HCT116 (cell line): ENCODE results near the gene SPDL1. TPM values are rescaled to one million over a fixed set of nuclear protein-coding genes. Genes with fewer than 3 reads are reported as not detected.

Experiments
- ATAC-seq: fragments of 200-7000 bp; cut with Tn5 transposase; 2 replicates; pipeline ENCODE4 v1.9.1; 2020; ENCODE audit warnings: mild to moderate bottlenecking, moderate library complexity
- BruUV-seq: library from RNA; stranded (reverse); fragments of 400-500 nt; replicated peaks from 2 replicates; lab custom pipeline; 2021; lab: Mats Ljungman, UMichigan
- CTCF ChIA-PET: fragments of 300-600 bp; sonication (Branson Sonifier 250); formaldehyde crosslinking; loops from one replicate; lab custom pipeline; 2021; ENCODE audit warnings: antibody characterized with exemption; lab: Charles Lee
- POLR2A ChIA-PET: fragments of 300-600, 350-600 bp; sonication (Branson Sonifier 250); formaldehyde crosslinking; loops from one replicate; lab custom pipeline; 2021; ENCODE audit warnings: antibody characterized with exemption; lab: Charles Lee
- RAD21 ChIA-PET, 2 experiments: fragments of 300-600 bp; sonication (Branson Sonifier 250); formaldehyde crosslinking; loops; one replicate each; lab custom pipeline; 2023; ENCODE audit warnings: low total read pairs in 2 of 2; ENCODE audit not compliant: uncharacterized antibody in 2 of 2, unreplicated experiment in 2 of 2, low non-redundant PET in 1 of 2; lab: Charles Lee
- DNase-seq: peaks from one replicate; pipeline ENCODE4 v3.0.0-alpha.2; 2010; ENCODE audit warnings: low read depth, low spot score
- H2AFZ ChIP-seq: fragments of 200-600 bp; shearing (Covaris generic), sonication (generic); 2 replicates; pipeline ENCODE4 v1.6.1; 2017; ENCODE audit warnings: low read depth, mixed run types, mixed read lengths, antibody characterized with exemption, low read length; ENCODE audit not compliant: poor library complexity, severe bottlenecking
- H3K27ac ChIP-seq: 2 replicates; pipeline ENCODE4 v1.5.1; 2012; ENCODE audit warnings: low read depth, low read length
- H3K27me3 ChIP-seq: fragments of 200-600 bp; sonication (generic); 2 replicates; pipeline ENCODE4 v1.6.1; 2016; ENCODE audit warnings: mixed run types, low read length, mixed read lengths; ENCODE audit not compliant: insufficient read depth
- H3K36me3 ChIP-seq, 2 experiments: fragments of 200-500 bp in 1 of 2; fragments of 200-600 bp in 1 of 2; sonication (Bioruptor generic) in 1 of 2; sonication (generic) in 1 of 2; 2 replicates each; pipeline versions ENCODE4 v1.5.1 to v1.6.1; 2014 to 2016; ENCODE audit warnings: low read length in 2 of 2, inconsistent platforms in 1 of 2, mixed read lengths in 1 of 2, mixed run types in 1 of 2; ENCODE audit not compliant: insufficient read depth in 2 of 2, control insufficient read depth in 1 of 2
- H3K4me1 ChIP-seq, 2 experiments: fragments of 200-600 bp in 1 of 2; sonication (generic) in 1 of 2; 2 replicates each; pipeline versions ENCODE4 v1.5.1 to v1.6.1; 2012 to 2017; ENCODE audit warnings: low read length in 2 of 2, inconsistent platforms in 1 of 2, mild to moderate bottlenecking in 1 of 2, mixed read lengths in 1 of 2, mixed run types in 1 of 2, moderate library complexity in 1 of 2; ENCODE audit not compliant: insufficient read depth in 2 of 2, control insufficient read depth in 1 of 2
- H3K4me2 ChIP-seq: fragments of 200-600 bp; sonication (generic); 2 replicates; pipeline ENCODE4 v1.6.1; 2017; ENCODE audit warnings: mixed run types, low read length, mixed read lengths
- H3K4me3 ChIP-seq, 2 experiments: fragments of 200-600 bp in 1 of 2; sonication (generic) in 1 of 2; replicated peaks in 1 of 2; 2 replicates each; pipeline ENCODE4 v1.5.1; 2011 to 2016; ENCODE audit warnings: low read length in 2 of 2, control low read depth in 1 of 2, low read depth in 1 of 2, mild to moderate bottlenecking in 1 of 2, mixed read lengths in 1 of 2, mixed run types in 1 of 2
- H3K79me2 ChIP-seq: fragments of 200-600 bp; sonication (generic); 2 replicates; pipeline ENCODE4 v1.6.1; 2017; ENCODE audit warnings: mild to moderate bottlenecking, mixed run types, low read length, moderate library complexity, mixed read lengths; ENCODE audit not compliant: insufficient read depth
- H3K9ac ChIP-seq: fragments of 200-600 bp; sonication (generic); 2 replicates; pipeline ENCODE4 v1.6.1; 2016; ENCODE audit warnings: low read length, mixed read lengths
- H3K9me2 ChIP-seq: fragments of 200-600 bp; sonication (generic), shearing (Covaris generic); 2 replicates; pipeline ENCODE4 v1.6.1; 2017; ENCODE audit warnings: mixed run types, mild to moderate bottlenecking, moderate library complexity; ENCODE audit not compliant: insufficient read depth
- H3K9me3 ChIP-seq, 2 experiments: fragments of 200-500 bp in 1 of 2; fragments of 200-600 bp in 1 of 2; sonication (Bioruptor generic) in 1 of 2; sonication (generic) in 1 of 2; 2 replicates each; pipeline ENCODE4 v1.6.1; 2014 to 2017; ENCODE audit warnings: low read length in 2 of 2, mixed read lengths in 2 of 2, inconsistent platforms in 1 of 2, low read depth in 1 of 2, mild to moderate bottlenecking in 1 of 2, mixed run types in 1 of 2, moderate library complexity in 1 of 2; ENCODE audit not compliant: control insufficient read depth in 1 of 2, insufficient read depth in 1 of 2
- H4K20me1 ChIP-seq: fragments of 200-600 bp; sonication (generic), shearing (Covaris generic); 2 replicates; pipeline ENCODE4 v1.6.1; 2017; ENCODE audit warnings: mixed run types, mild to moderate bottlenecking, moderate library complexity; ENCODE audit not compliant: insufficient read depth
- CBX3 ChIP-seq: IDR thresholded peaks from 2 replicates; pipeline ENCODE4 v1.6.1; 2012; ENCODE audit warnings: low read depth
- CEBPB ChIP-seq: IDR thresholded peaks from 2 replicates; pipeline ENCODE4 v1.6.1; 2012; ENCODE audit warnings: low read depth
- EZH2 ChIP-seq: fragments of 200-600 bp; sonication (generic); IDR thresholded peaks from 2 replicates; pipeline ENCODE4 v1.6.1; 2017; ENCODE audit warnings: antibody characterized with exemption, mixed run types
- FOSL1 ChIP-seq: IDR thresholded peaks from 2 replicates; pipeline ENCODE4 v1.6.1; 2012; ENCODE audit warnings: low read depth
- JUND ChIP-seq: IDR thresholded peaks from 2 replicates; pipeline ENCODE4 v1.6.1; 2012
- RAD21 ChIP-seq: IDR thresholded peaks from 2 replicates; pipeline ENCODE4 v1.6.1; 2012; ENCODE audit warnings: low read depth, mild to moderate bottlenecking
- SIN3A ChIP-seq: IDR thresholded peaks from 2 replicates; pipeline ENCODE4 v1.6.1; 2012; ENCODE audit warnings: low read depth
- SP1 ChIP-seq: IDR thresholded peaks from 2 replicates; pipeline ENCODE4 v1.6.1; 2012; ENCODE audit warnings: low read depth
- SRF ChIP-seq: IDR thresholded peaks from 2 replicates; pipeline ENCODE4 v1.6.1; 2012; ENCODE audit warnings: low read depth
- YY1 ChIP-seq: IDR thresholded peaks from 2 replicates; pipeline ENCODE4 v1.6.1; 2011; ENCODE audit warnings: low read length, low read depth, moderate library complexity, mild to moderate bottlenecking; ENCODE audit not compliant: insufficient replicate concordance; ENCODE audit errors: extremely low read depth
- ZFX ChIP-seq: fragments of 450-650 bp; IDR thresholded peaks from 2 replicates; pipeline ENCODE4 v1.6.1; 2017
- intact Hi-C: fragments of 100-400 bp; cut with micrococcal nuclease; formaldehyde crosslinking; loops from 2 replicates; pipeline ENCODE4 v1.10.0; 2022
- total RNA-seq: library from RNA; stranded (reverse); gene quantifications from one replicate; pipeline ENCODE4 v1.2.1, GENCODE V29; 2021; ENCODE audit not compliant: unreplicated experiment
- TF ChIP-seq, protein P1 (sequence below): IDR thresholded peaks from 2 replicates; pipeline ENCODE4 v1.6.1; 2012; ENCODE audit warnings: low read depth
- TF ChIP-seq, protein P2 (sequence below): IDR thresholded peaks from 2 replicates; pipeline ENCODE4 v1.6.1; 2011; ENCODE audit warnings: mild to moderate bottlenecking, low read length, moderate library complexity; ENCODE audit not compliant: insufficient replicate concordance; ENCODE audit errors: extremely low read depth
- TF ChIP-seq, protein P3 (sequence below): IDR thresholded peaks from 2 replicates; pipeline ENCODE4 v1.6.1; 2012

Gene SPDL1
- total RNA-seq, 1 experiment from 2014 or later: 28.5 TPM

DNA sequence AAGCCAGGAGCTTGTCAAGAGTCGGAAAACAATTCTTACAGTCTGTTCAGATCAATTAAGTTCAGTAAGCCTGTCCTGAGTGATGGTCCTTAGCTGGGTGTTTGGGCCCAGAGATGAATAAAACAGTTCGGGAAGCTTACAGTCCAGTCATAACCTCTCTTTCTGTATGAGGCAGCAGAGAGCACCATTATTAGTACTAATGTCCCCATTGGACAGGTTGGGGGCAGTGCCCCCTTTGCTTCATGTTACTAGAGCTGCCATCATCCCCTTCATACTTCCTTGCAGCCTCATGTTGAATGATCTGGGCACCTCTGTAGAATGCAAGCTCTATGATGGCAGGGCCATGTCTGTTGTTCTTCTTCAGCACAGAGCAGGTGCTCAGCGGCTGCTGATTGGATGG is 63.3 kb downstream of the SPDL1 start:
- H3K4me1 ChIP-seq: no peaks in the 10 kb centered on the region
- ChIA-PET RAD21 (no interaction called here), CTCF (no interaction called here), POLR2A (no interaction called here)
- H3K9ac ChIP-seq: no peak overlapping the region
- H3K9me2 ChIP-seq: no peaks in the 10 kb centered on the region
- H2AFZ ChIP-seq: no peak overlapping the region
- H3K79me2 ChIP-seq: no peaks in the 10 kb centered on the region
- H3K9me3 ChIP-seq: no peaks in the 10 kb centered on the region
- no peak overlapping the region for H3K4me2 ChIP-seq
- intact Hi-C loops: no loop called here
- no peaks in the 10 kb centered on the region for H4K20me1 ChIP-seq
- H3K4me3 ChIP-seq: no peak overlapping the region
- TF ChIP-seq, protein P1, sequence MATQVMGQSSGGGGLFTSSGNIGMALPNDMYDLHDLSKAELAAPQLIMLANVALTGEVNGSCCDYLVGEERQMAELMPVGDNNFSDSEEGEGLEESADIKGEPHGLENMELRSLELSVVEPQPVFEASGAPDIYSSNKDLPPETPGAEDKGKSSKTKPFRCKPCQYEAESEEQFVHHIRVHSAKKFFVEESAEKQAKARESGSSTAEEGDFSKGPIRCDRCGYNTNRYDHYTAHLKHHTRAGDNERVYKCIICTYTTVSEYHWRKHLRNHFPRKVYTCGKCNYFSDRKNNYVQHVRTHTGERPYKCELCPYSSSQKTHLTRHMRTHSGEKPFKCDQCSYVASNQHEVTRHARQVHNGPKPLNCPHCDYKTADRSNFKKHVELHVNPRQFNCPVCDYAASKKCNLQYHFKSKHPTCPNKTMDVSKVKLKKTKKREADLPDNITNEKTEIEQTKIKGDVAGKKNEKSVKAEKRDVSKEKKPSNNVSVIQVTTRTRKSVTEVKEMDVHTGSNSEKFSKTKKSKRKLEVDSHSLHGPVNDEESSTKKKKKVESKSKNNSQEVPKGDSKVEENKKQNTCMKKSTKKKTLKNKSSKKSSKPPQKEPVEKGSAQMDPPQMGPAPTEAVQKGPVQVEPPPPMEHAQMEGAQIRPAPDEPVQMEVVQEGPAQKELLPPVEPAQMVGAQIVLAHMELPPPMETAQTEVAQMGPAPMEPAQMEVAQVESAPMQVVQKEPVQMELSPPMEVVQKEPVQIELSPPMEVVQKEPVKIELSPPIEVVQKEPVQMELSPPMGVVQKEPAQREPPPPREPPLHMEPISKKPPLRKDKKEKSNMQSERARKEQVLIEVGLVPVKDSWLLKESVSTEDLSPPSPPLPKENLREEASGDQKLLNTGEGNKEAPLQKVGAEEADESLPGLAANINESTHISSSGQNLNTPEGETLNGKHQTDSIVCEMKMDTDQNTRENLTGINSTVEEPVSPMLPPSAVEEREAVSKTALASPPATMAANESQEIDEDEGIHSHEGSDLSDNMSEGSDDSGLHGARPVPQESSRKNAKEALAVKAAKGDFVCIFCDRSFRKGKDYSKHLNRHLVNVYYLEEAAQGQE: no peak
- TF ChIP-seq CEBPB (no peak), YY1 (no peak), JUND (no peak), FOSL1 (no peak), CBX3 (no peak), ZFX (no peak), RAD21 (no peak), EZH2 (no peak), SRF (no peak), SP1 (no peak), SIN3A (no peak)
- TF ChIP-seq, protein P2, sequence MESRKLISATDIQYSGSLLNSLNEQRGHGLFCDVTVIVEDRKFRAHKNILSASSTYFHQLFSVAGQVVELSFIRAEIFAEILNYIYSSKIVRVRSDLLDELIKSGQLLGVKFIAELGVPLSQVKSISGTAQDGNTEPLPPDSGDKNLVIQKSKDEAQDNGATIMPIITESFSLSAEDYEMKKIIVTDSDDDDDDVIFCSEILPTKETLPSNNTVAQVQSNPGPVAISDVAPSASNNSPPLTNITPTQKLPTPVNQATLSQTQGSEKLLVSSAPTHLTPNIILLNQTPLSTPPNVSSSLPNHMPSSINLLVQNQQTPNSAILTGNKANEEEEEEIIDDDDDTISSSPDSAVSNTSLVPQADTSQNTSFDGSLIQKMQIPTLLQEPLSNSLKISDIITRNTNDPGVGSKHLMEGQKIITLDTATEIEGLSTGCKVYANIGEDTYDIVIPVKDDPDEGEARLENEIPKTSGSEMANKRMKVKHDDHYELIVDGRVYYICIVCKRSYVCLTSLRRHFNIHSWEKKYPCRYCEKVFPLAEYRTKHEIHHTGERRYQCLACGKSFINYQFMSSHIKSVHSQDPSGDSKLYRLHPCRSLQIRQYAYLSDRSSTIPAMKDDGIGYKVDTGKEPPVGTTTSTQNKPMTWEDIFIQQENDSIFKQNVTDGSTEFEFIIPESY: no peak
- TF ChIP-seq, protein P3, sequence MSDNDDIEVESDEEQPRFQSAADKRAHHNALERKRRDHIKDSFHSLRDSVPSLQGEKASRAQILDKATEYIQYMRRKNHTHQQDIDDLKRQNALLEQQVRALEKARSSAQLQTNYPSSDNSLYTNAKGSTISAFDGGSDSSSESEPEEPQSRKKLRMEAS: no peak
- H3K27ac ChIP-seq: no peak overlapping the region
- no peak for DNase-seq
- H3K27me3 ChIP-seq: peaks cover 23% of the 10 kb centered on the region
- no TSS peak for BruUV-seq
- ATAC-seq: no peak
- H3K36me3 ChIP-seq: no peaks in the 10 kb centered on the region
